ENCODE measurements around the gene CISH. TPM values are rescaled to one million over a fixed set of nuclear protein-coding genes. Genes with fewer than 3 reads are reported as not detected.

The CISH gene
- total and polyA plus RNA-seq, 2 donors from 2014 or later: 30.8 to 59.4 TPM

DNA sequence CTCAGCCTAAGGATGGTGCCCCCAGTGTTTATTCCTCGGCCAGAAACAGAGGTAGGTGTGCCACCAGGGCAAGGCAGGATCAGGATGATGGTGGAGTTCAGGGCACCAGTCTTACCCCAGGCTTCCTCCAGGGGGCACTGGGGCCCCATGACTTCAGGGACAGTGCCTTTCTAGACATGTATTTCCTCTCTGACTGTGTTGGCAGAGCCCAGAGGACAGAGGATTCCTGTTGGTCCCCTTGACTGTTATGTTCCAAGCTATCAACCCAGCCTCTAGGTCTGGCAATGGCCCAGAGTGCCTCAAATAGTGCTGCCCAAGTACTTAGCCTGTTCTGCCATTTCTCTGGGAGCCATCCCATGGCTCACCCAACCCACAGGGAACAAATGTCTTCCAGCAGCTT, 39.4 kb downstream of the CISH start:
- peak; percentile 70 to 87 (median 83) for DNase-seq
- Histone ChIP-seq H3K9me3 (ENCODE audit: control insufficient read depth in 2 of 3, insufficient read depth in 1 of 3, low read length in 3 of 3) (no peaks in the 10 kb centered on the region), H3K27ac (ENCODE audit: low read depth in 2 of 2, low read length in 2 of 2) (peak overlapping the region; percentile 23 to 62), H3K9ac (ENCODE audit: low read length in 3 of 3) (peak overlapping the region in 1 of 3 donors; percentile 42), H3K4me3 (ENCODE audit: low read length in 3 of 3) (no peak overlapping the region), H3K4me1 (ENCODE audit: control insufficient read depth in 2 of 3, insufficient read depth in 2 of 3, low read depth in 1 of 3, low read length in 3 of 3) (peaks cover 0 to 28% (median 25%) of the 10 kb centered on the region in 3 donors), H3K36me3 (ENCODE audit: control insufficient read depth in 2 of 3, insufficient read depth in 3 of 3, low read length in 3 of 3) (no peaks in the 10 kb centered on the region), H3K27me3 (ENCODE audit: control insufficient read depth, insufficient read depth, low read length) (no peaks in the 10 kb centered on the region)
- peak; percentile 53 for FAIRE-seq
- TF ChIP-seq CTCF (IDR thresholded peaks at IDR 0.05; ENCODE audit: borderline replicate concordance, extremely low read depth, insufficient read depth): peak; percentile 96
- intact Hi-C loops (cut with DNase I): loop anchor here (5.0 kb wide), 1 partner anchor 40 kb away; the partner anchor contains the start of gene CISH

- Histone ChIP-seq H3K9ac (ENCODE audit: low read length in 3 of 3) (no peak overlapping the region), H3K36me3 (ENCODE audit: control insufficient read depth in 2 of 3, insufficient read depth in 3 of 3, low read length in 3 of 3) (no peaks in the 10 kb centered on the region), H3K27me3 (ENCODE audit: control insufficient read depth, insufficient read depth, low read length) (no peaks in the 10 kb centered on the region), H3K27ac (ENCODE audit: low read depth in 2 of 2, low read length in 2 of 2) (no peak overlapping the region), H3K4me3 (ENCODE audit: low read length in 3 of 3) (no peak overlapping the region), H3K9me3 (ENCODE audit: control insufficient read depth in 2 of 3, insufficient read depth in 1 of 3, low read length in 3 of 3) (no peaks in the 10 kb centered on the region), H3K4me1 (ENCODE audit: control insufficient read depth in 2 of 3, insufficient read depth in 2 of 3, low read depth in 1 of 3, low read length in 3 of 3) (peaks cover 0 to 32% (median 30%) of the 10 kb centered on the region in 3 donors)
- TF ChIP-seq CTCF (IDR thresholded peaks at IDR 0.05; ENCODE audit: borderline replicate concordance, extremely low read depth, insufficient read depth): no peak
- FAIRE-seq (no peak), DNase-seq (no peak)
- intact Hi-C loops (cut with DNase I): loop anchor here (5.0 kb wide), 1 partner anchor 41 kb away; the partner anchor contains the start of gene CISH
These were observed 40.1 kb downstream of the CISH start for GRCh38 chr3:50571486-50571885.

- FAIRE-seq: no peak
- no peak for DNase-seq
- Histone ChIP-seq H3K4me1 (ENCODE audit: control insufficient read depth in 2 of 3, insufficient read depth in 2 of 3, low read depth in 1 of 3, low read length in 3 of 3) (peaks cover 0 to 32% (median 30%) of the 10 kb centered on the region in 3 donors), H3K4me3 (ENCODE audit: low read length in 3 of 3) (peak overlapping the region in 1 of 3 donors; percentile 98), H3K27me3 (ENCODE audit: control insufficient read depth, insufficient read depth, low read length) (no peaks in the 10 kb centered on the region), H3K36me3 (ENCODE audit: control insufficient read depth in 2 of 3, insufficient read depth in 3 of 3, low read length in 3 of 3) (no peaks in the 10 kb centered on the region), H3K9ac (ENCODE audit: low read length in 3 of 3) (peak overlapping the region in 1 of 3 donors; percentile 98), H3K9me3 (ENCODE audit: control insufficient read depth in 2 of 3, insufficient read depth in 1 of 3, low read length in 3 of 3) (no peaks in the 10 kb centered on the region), H3K27ac (ENCODE audit: low read depth in 2 of 2, low read length in 2 of 2) (peak overlapping the region; percentile 19 to 87)
- intact Hi-C loops (cut with DNase I): loop anchor here (5.0 kb wide), 1 partner anchor 42 kb away; the partner anchor contains the start of gene CISH
- TF ChIP-seq CTCF (IDR thresholded peaks at IDR 0.05; ENCODE audit: borderline replicate concordance, extremely low read depth, insufficient read depth): no peak
These were observed 40.9 kb downstream of the CISH start for GRCh38 chr3:50570508-50571279.

Measured in kidney (tissue), 14 donors.